Endothelial cell of umbilical vein (primary cell): Measurements from ENCODE around the gene DPP3. TPM values are rescaled to one million over a fixed set of nuclear protein-coding genes. Genes with fewer than 3 reads are reported as not detected.

Experiments
- BruUV-seq: library from RNA; stranded (reverse); fragments of 400-500 nt; replicated peaks from 2 replicates; lab custom pipeline; 2021; lab: Mats Ljungman, UMichigan
- CTCF ChIA-PET: fragments of 300-600, 350-600 bp; sonication (Branson Sonifier 250); formaldehyde crosslinking; loops from one replicate; lab custom pipeline; 2021; ENCODE audit warnings: antibody characterized with exemption, inconsistent platforms; lab: Charles Lee
- POLR2A ChIA-PET: fragments of 300-600, 350-600 bp; sonication (Branson Sonifier 250); formaldehyde crosslinking; loops from one replicate; lab custom pipeline; 2021; ENCODE audit warnings: antibody characterized with exemption, inconsistent platforms; lab: Charles Lee
- DNase-seq: peaks from one replicate; pipeline ENCODE4 v3.0.0-alpha.2; 2011; ENCODE audit warnings: low read depth, low spot score
- FAIRE-seq: peaks from 2 replicates; lab custom pipeline; 2011; peaks lifted over from hg19 to GRCh38; lab: Jason Lieb, UNC
- H2AFZ ChIP-seq: 2 replicates; pipeline ENCODE4 v1.6.0; 2012; ENCODE audit warnings: low read depth, low read length, control low read depth, inconsistent platforms
- H3K27ac ChIP-seq: 2 replicates; pipeline ENCODE4 v1.5.1; 2011; ENCODE audit warnings: low read depth, mild to moderate bottlenecking, control low read depth, low read length, moderate library complexity; ENCODE audit not compliant: insufficient read depth
- H3K27me3 ChIP-seq, 2 experiments: 2 replicates each; pipeline versions ENCODE4 v1.6.0 to v1.6.1; 2011; ENCODE audit warnings: low read length in 2 of 2, mixed read lengths in 1 of 2; ENCODE audit not compliant: control insufficient read depth in 2 of 2, insufficient read depth in 2 of 2
- H3K36me3 ChIP-seq, 2 experiments: 2 replicates in 1 of 2; 3 replicates in 1 of 2; pipeline ENCODE4 v1.5.1; 2011; ENCODE audit warnings: low read length in 2 of 2, mild to moderate bottlenecking in 1 of 2, moderate library complexity in 1 of 2; ENCODE audit not compliant: control insufficient read depth in 2 of 2, insufficient read depth in 2 of 2; ENCODE audit errors: extremely low read depth in 1 of 2
- H3K4me1 ChIP-seq: 3 replicates; pipeline ENCODE4 v1.5.1; 2011; ENCODE audit warnings: mild to moderate bottlenecking, low read length; ENCODE audit not compliant: control insufficient read depth, insufficient read depth; ENCODE audit errors: extremely low read depth
- H3K4me2 ChIP-seq: 2 replicates; pipeline ENCODE4 v1.6.1; 2011; ENCODE audit warnings: low read length, control low read depth, mixed read lengths; ENCODE audit not compliant: insufficient read depth
- H3K4me3 ChIP-seq, 3 experiments: fragments of 200-600 bp in 1 of 3; sonication (generic), shearing (Covaris generic) in 1 of 3; replicated peaks in 1 of 3; 2 replicates each; pipeline ENCODE4 v1.5.1; 2011 to 2016; ENCODE audit warnings: control low read depth in 3 of 3, low read length in 3 of 3, mild to moderate bottlenecking in 2 of 3, inconsistent platforms in 1 of 3, low read depth in 1 of 3, moderate library complexity in 1 of 3; ENCODE audit not compliant: insufficient read depth in 1 of 3
- H3K79me2 ChIP-seq: 2 replicates; pipeline ENCODE4 v1.6.0; 2012; ENCODE audit warnings: low read length, inconsistent platforms; ENCODE audit not compliant: control insufficient read depth, insufficient read depth
- H3K9ac ChIP-seq: replicated peaks from 2 replicates; pipeline ENCODE3; 2011; ENCODE audit warnings: low read length, control low read depth; ENCODE audit not compliant: insufficient read depth; ENCODE audit errors: extremely low read depth
- H3K9me1 ChIP-seq: replicated peaks from 3 replicates; pipeline ENCODE4 v1.6.0; 2011; ENCODE audit warnings: mild to moderate bottlenecking, low read length; ENCODE audit not compliant: control insufficient read depth, insufficient read depth; ENCODE audit errors: extremely low read depth
- H3K9me3 ChIP-seq: replicated peaks from 2 replicates; pipeline ENCODE4 v1.5.1; 2012; ENCODE audit warnings: low read length, inconsistent platforms; ENCODE audit not compliant: control insufficient read depth, insufficient read depth
- H4K20me1 ChIP-seq: replicated peaks from 2 replicates; pipeline ENCODE3; 2011; ENCODE audit warnings: mild to moderate bottlenecking, low read length; ENCODE audit not compliant: control insufficient read depth, insufficient read depth; ENCODE audit errors: extremely low read depth
- CTCF ChIP-seq, 2 donors: IDR thresholded peaks; 1 replicate in 1 of 2; 2 replicates in 1 of 2; pipeline ENCODE4 v1.5.1; 2011; ENCODE audit warnings: low read length in 2 of 2, mild to moderate bottlenecking in 2 of 2, moderate library complexity in 2 of 2, control low read depth in 1 of 2, inconsistent platforms in 1 of 2, low read depth in 1 of 2; ENCODE audit not compliant: insufficient read depth in 1 of 2; ENCODE audit errors: extremely low read depth in 1 of 2
- EZH2 ChIP-seq: IDR thresholded peaks from 2 replicates; pipeline ENCODE4 v1.6.1; 2012; ENCODE audit warnings: borderline replicate concordance, low read depth, mild to moderate bottlenecking, moderate library complexity, low read length, inconsistent platforms; ENCODE audit not compliant: severe bottlenecking
- FOS ChIP-seq: IDR thresholded peaks from 2 replicates; pipeline ENCODE4 v1.6.1; 2011; ENCODE audit warnings: mild to moderate bottlenecking, low read length, moderate library complexity, borderline replicate concordance; ENCODE audit not compliant: insufficient read depth
- GATA2 ChIP-seq: IDR thresholded peaks from 2 replicates; pipeline ENCODE4 v1.7.0; 2011; ENCODE audit warnings: low read depth, mild to moderate bottlenecking, moderate library complexity, mixed read lengths, low read length; ENCODE audit not compliant: insufficient read length, insufficient read depth
- JUN ChIP-seq: IDR thresholded peaks from 2 replicates; pipeline ENCODE4 v1.6.1; 2011; ENCODE audit warnings: borderline replicate concordance, low read depth; ENCODE audit not compliant: insufficient read length, insufficient read depth
- MAX ChIP-seq: IDR thresholded peaks from 2 replicates; pipeline ENCODE4 v1.6.1; 2011; ENCODE audit not compliant: insufficient read depth, insufficient read length
- MYC ChIP-seq: IDR thresholded peaks from one replicate; pipeline ENCODE4 v1.6.1; 2011; ENCODE audit warnings: mild to moderate bottlenecking, low read depth, low read length
- POLR2A ChIP-seq: IDR thresholded peaks from 2 replicates; pipeline ENCODE4 v1.6.1; 2012; ENCODE audit warnings: low read depth, mild to moderate bottlenecking, control low read depth, low read length
- POLR2AphosphoS5 ChIP-seq: IDR thresholded peaks from 2 replicates; pipeline ENCODE4 v1.6.1; 2012; ENCODE audit warnings: low read depth, mild to moderate bottlenecking, control low read depth, low read length, moderate library complexity; ENCODE audit not compliant: insufficient read depth
- dilution Hi-C: fragments of 300-500 bp; cut with MboI; formaldehyde crosslinking; loops from one replicate; pipeline ENCODE4 v1.15.0; 2019; ENCODE audit warnings: low sequenced_read_pairs; ENCODE audit not compliant: extremely low pct_ligation_motif_present
- intact Hi-C: fragments of 100-400 bp; cut with micrococcal nuclease; formaldehyde crosslinking; loops from one replicate; pipeline ENCODE4 v1.10.0; 2022
- polyA plus RNA-seq, 4 experiments: library from polyadenylated mRNA; depleted of rRNA in 3 of 4; stranded (reverse) in 3 of 4; unstranded in 1 of 4; fragments of >200 nt; gene quantifications; 2 replicates each; pipeline versions ENCODE4 v1.2.1 to v1.2.3, GENCODE V29; 2011 to 2012; ENCODE audit warnings: missing spikeins in 1 of 4
- total RNA-seq: library from RNA; stranded (reverse); gene quantifications from 2 replicates; pipeline ENCODE4 v1.2.3, GENCODE V29; 2021

The DPP3 gene
- total and polyA plus RNA-seq, 2 donors (not counting 3 experiments of a cell fraction or from before 2014, with no cell fraction given): 46.4 to 50.4 TPM

DNA sequence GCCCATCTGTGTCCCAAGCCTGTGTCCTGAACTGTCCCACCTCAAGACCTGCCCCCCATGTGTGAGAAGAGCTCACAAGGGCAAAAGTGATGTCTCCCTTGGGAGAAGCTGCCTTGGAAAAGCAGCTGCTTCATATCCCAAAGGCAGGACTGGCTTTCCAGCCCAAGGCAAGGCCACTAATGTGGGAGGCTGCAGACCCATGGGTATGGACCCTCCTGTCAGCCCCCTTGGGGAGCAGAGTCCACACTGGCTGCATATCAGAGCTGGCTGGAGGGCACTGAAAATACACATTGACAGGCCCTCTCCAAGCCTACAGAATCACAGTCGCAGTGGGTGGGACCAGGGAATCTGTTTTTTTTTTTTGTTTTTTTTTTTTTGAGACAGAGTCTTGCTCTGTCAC lies 10.8 kb upstream of the DPP3 start:
- DNase-seq (no peak), FAIRE-seq (no peak)
- no peaks in the 10 kb centered on the region for H3K36me3 ChIP-seq
- H3K27ac ChIP-seq: no peak overlapping the region
- H3K79me2 ChIP-seq: no peaks in the 10 kb centered on the region
- H3K9me3 ChIP-seq: no peaks in the 10 kb centered on the region
- H3K27me3 ChIP-seq: peaks cover 0 to 2% of the 10 kb centered on the region in 2 experiments
- no peaks in the 10 kb centered on the region for H3K9me1 ChIP-seq
- dilution Hi-C loops: no loop called here
- ChIA-PET POLR2A (interaction anchor here (1.7 kb wide), 1 partner anchor 11 kb away, joined by 7 read pairs; the partner anchor contains the start of gene DPP3), CTCF (interaction anchor here (0.9 to 1.5 kb wide), 4 partner anchors 8 to 83 kb away, joined by 3 to 4 read pairs (median 4); partner anchors contain the start of gene DPP3)
- intact Hi-C loops: no loop called here
- TF ChIP-seq JUN (no peak), FOS (no peak), EZH2 (no peak), POLR2AphosphoS5 (no peak), MAX (no peak)
- no peak overlapping the region for H3K4me2 ChIP-seq
- peaks cover 10% of the 10 kb centered on the region for H3K4me1 ChIP-seq
- H2AFZ ChIP-seq: no peak overlapping the region
- no TSS peak for BruUV-seq
- H3K4me3 ChIP-seq: no peak overlapping the region
- no peaks in the 10 kb centered on the region for H4K20me1 ChIP-seq
- H3K9ac ChIP-seq: no peak overlapping the region

- Histone ChIP-seq H3K4me1 (peaks cover 10% of the 10 kb centered on the region), H3K36me3 (no peaks in the 10 kb centered on the region), H3K4me2 (no peak overlapping the region), H4K20me1 (no peaks in the 10 kb centered on the region), H3K27me3 (peaks cover 0 to 2% of the 10 kb centered on the region in 2 experiments), H3K9me1 (no peaks in the 10 kb centered on the region), H3K4me3 (no peak overlapping the region), H2AFZ (no peak overlapping the region), H3K27ac (no peak overlapping the region), H3K9ac (no peak overlapping the region), H3K79me2 (no peaks in the 10 kb centered on the region), H3K9me3 (no peaks in the 10 kb centered on the region)
- ChIA-PET POLR2A (interaction anchor here (1.7 kb wide), 1 partner anchor 10 kb away, joined by 7 read pairs; the partner anchor contains the start of gene DPP3), CTCF (interaction anchor here (1.2 to 1.7 kb wide), 4 partner anchors 9 to 84 kb away, joined by 3 to 4 read pairs (median 3); partner anchors contain the start of gene DPP3)
- no peak for TF ChIP-seq POLR2A
- no peak for TF ChIP-seq EZH2
- no peak for TF ChIP-seq GATA2
- no peak for TF ChIP-seq JUN
- no peak for TF ChIP-seq CTCF (IDR thresholded peaks at IDR 0.05; ENCODE audit: extremely low read depth in 1 of 2, insufficient read depth in 1 of 2, low read depth in 1 of 2, low read length in 2 of 2)
- TF ChIP-seq MAX: no peak
- TF ChIP-seq POLR2AphosphoS5: no peak
- TF ChIP-seq MYC: no peak
- TF ChIP-seq FOS: no peak
- intact Hi-C loops (no loop called here), dilution Hi-C loops (no loop called here)
- DNase-seq (no peak), FAIRE-seq (no peak)
- no TSS peak for BruUV-seq
Observed at GRCh38 chr11:66470015-66470414, 10.2 kb upstream of the DPP3 start.
